Measurements from ENCODE around the gene ZBTB7B. TPM values are rescaled to one million over a fixed set of nuclear protein-coding genes. Genes with fewer than 3 reads are reported as not detected.
A peak's percentile ranks its signal among the peaks of the same experiment; 100 is the strongest.

The ZBTB7B gene
- polyA plus RNA-seq, 3 donors, result 6.3 to 149 (median 9.6) TPM

DNA sequence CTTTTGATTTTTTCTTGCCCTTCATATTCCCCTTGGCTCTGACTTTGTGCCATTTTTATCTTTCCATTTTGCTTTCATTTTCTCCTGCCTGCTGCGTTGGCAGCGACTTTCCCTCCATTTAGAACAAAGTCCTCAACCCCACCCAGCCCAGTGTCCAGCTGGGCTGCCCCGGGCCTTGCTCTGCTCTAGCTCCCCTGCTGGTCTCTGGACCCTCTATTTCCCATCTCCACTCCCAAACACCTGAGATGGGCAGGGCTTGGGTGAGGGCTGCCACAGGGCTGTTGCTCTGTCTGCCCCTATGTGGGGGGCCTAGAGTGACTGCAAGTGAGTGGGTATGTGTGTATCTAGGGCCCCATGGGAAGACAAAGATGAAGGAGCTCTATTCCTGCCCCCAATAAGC lies 41.2 kb downstream of the ZBTB7B start:
- WGBS (ENCODE audit: insufficient coverage), result 100% methylated on average over 2 of the region's 3 CpGs
- H3K27ac ChIP-seq (ENCODE audit: low read depth in 1 of 2, low read length in 2 of 2), result no peak overlapping the region
- Mint-ChIP-seq H3K4me3 (no peak overlapping the region), H3K36me3 (peaks cover 0 to 3% of the 10 kb centered on the region in 2 donors), H3K27ac (peak overlapping the region in 1 of 7 donors; percentile 33), H3K4me1 (peaks cover 17% of the 10 kb centered on the region), H3K27me3 (ENCODE audit: low read depth in 3 of 3) (peaks cover 4 to 7% (median 7%) of the 10 kb centered on the region in 3 donors), H3K9me3 (peaks cover 0 to 1% (median 0%) of the 10 kb centered on the region in 7 donors)
- DNase-seq, result no peak
- no peak overlapping the region for H3K9ac ChIP-seq (ENCODE audit: insufficient read depth, low read length, poor library complexity, severe bottlenecking)
- no peak overlapping the region for H3K4me3 ChIP-seq (replicated peaks in 1 of 3; ENCODE audit: low read depth in 2 of 3, low read length in 3 of 3)
- H4K20me1 ChIP-seq (ENCODE audit: insufficient read depth, low read length), result no peaks in the 10 kb centered on the region
- intact Hi-C loops (cut with micrococcal nuclease), result no loop called here
- H3K4me2 ChIP-seq (replicated peaks; ENCODE audit: extremely low read depth, low read length, poor library complexity, severe bottlenecking), result no peak overlapping the region
- H3K36me3 ChIP-seq (replicated peaks in 1 of 2; ENCODE audit: control insufficient read depth in 1 of 2, insufficient read depth in 2 of 2, low read length in 2 of 2), result no peaks in the 10 kb centered on the region
- H3K4me1 ChIP-seq (ENCODE audit: control insufficient read depth in 1 of 2, insufficient read depth in 2 of 2, low read length in 2 of 2), result peaks cover 10 to 16% of the 10 kb centered on the region in 2 donors
- no peak overlapping the region for H2AFZ ChIP-seq (ENCODE audit: insufficient read depth, low read depth, low read length, poor library complexity, severe bottlenecking)
- H3K9me3 ChIP-seq (replicated peaks in 1 of 2; ENCODE audit: control insufficient read depth in 1 of 2, insufficient read depth in 1 of 2, low read length in 2 of 2), result no peaks in the 10 kb centered on the region
- no peaks in the 10 kb centered on the region for H3K79me2 ChIP-seq (ENCODE audit: insufficient read depth, low read length)
- H3K27me3 ChIP-seq (ENCODE audit: control insufficient read depth in 2 of 2, insufficient read depth in 2 of 2, low read length in 2 of 2), result no peaks in the 10 kb centered on the region
- TF ChIP-seq CTCF (IDR thresholded peaks at IDR 0.05), result no peak

DNA sequence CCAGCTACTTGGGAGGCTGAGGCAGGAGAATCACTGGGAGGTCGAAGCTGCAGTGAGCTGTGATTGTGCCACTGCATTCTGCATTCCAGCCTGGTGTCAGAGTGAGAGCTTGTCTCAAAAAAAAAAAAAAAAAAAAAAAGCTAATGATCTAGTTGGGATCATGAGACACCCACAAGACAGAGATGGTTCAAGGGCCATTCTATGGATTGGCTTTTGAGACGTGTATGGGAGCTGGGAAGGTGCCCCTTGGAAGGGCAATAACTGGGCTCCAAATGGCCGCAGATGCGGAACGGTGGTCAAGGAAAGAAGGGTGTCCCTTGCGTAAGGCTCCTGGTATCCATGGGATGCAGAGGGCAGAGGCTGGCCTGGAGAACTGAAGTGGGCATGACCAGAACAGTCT lies 41.8 kb downstream of the ZBTB7B start:
- peaks cover 2 to 7% (median 4%) of the 10 kb centered on the region in 3 donors for H3K27me3 Mint-ChIP-seq (ENCODE audit: low read depth in 3 of 3)
- Histone ChIP-seq H3K27me3 (ENCODE audit: control insufficient read depth in 2 of 2, insufficient read depth in 2 of 2, low read length in 2 of 2) (no peaks in the 10 kb centered on the region), H2AFZ (ENCODE audit: insufficient read depth, low read depth, low read length, poor library complexity, severe bottlenecking) (peak overlapping the region; percentile 19), H3K79me2 (ENCODE audit: insufficient read depth, low read length) (no peaks in the 10 kb centered on the region), H3K4me1 (ENCODE audit: control insufficient read depth in 1 of 2, insufficient read depth in 2 of 2, low read length in 2 of 2) (peaks cover 4 to 10% of the 10 kb centered on the region in 2 donors), H4K20me1 (ENCODE audit: insufficient read depth, low read length) (no peaks in the 10 kb centered on the region), H3K9me3 (replicated peaks in 1 of 2; ENCODE audit: control insufficient read depth in 1 of 2, insufficient read depth in 1 of 2, low read length in 2 of 2) (no peaks in the 10 kb centered on the region), H3K36me3 (replicated peaks in 1 of 2; ENCODE audit: control insufficient read depth in 1 of 2, insufficient read depth in 2 of 2, low read length in 2 of 2) (no peaks in the 10 kb centered on the region), H3K27ac (ENCODE audit: low read depth in 1 of 2, low read length in 2 of 2) (no peak overlapping the region), H3K4me2 (replicated peaks; ENCODE audit: extremely low read depth, low read length, poor library complexity, severe bottlenecking) (no peak overlapping the region), H3K4me3 (replicated peaks in 1 of 3; ENCODE audit: low read depth in 2 of 3, low read length in 3 of 3) (no peak overlapping the region), H3K9ac (ENCODE audit: insufficient read depth, low read length, poor library complexity, severe bottlenecking) (no peak overlapping the region)
- no peak for DNase-seq
- H3K9me3 Mint-ChIP-seq, result peaks cover 0 to 1% (median 0%) of the 10 kb centered on the region in 7 donors
- peak overlapping the region in 1 of 2 donors; percentile 57 for H3K4me3 Mint-ChIP-seq
- peak overlapping the region in 3 of 7 donors; percentile 33 to 81 (median 52) for H3K27ac Mint-ChIP-seq
- peaks cover 11% of the 10 kb centered on the region for H3K4me1 Mint-ChIP-seq
- WGBS (ENCODE audit: insufficient coverage), result 90% methylated on average over 5 of the region's 6 CpGs
- intact Hi-C loops (cut with micrococcal nuclease), result no loop called here
- peaks cover 0 to 3% of the 10 kb centered on the region in 2 donors for H3K36me3 Mint-ChIP-seq
- TF ChIP-seq CTCF (IDR thresholded peaks at IDR 0.05), result no peak
